Activated T-cell treated with anti-CD3 and anti-CD28 coated beads, Interleukin-2, amount 50 U/mL, for 72 hours (primary cell): ENCODE measurements around the gene CCDC175. TPM values are rescaled to one million over a fixed set of nuclear protein-coding genes. Genes with fewer than 3 reads are reported as not detected.

Experiments used
- ATAC-seq, 2 donors: fragments of 150-1000 bp; cut with Tn5 transposase; replicated peaks in 1 of 2; 2 replicates each; pipeline ENCODE4 v1.10.0; 2021; ENCODE audit warnings: moderate library complexity in 2 of 2, mild to moderate bottlenecking in 1 of 2
- DNase-seq, 2 donors: peaks; one replicate each; pipeline ENCODE4 v3.0.0; 2021 to 2022; ENCODE audit warnings: mixed read lengths in 1 of 2
- H3K27ac Mint-ChIP-seq: one replicate; pipeline ENCODE4 v1.8.0; 2022; ENCODE audit warnings: mild to moderate bottlenecking, moderate library complexity, mixed read lengths
- H3K27me3 Mint-ChIP-seq: one replicate; pipeline ENCODE4 v1.8.0; 2022; ENCODE audit warnings: low read depth, mixed read lengths
- H3K36me3 Mint-ChIP-seq, 2 donors: one replicate each; pipeline ENCODE4 v1.8.0; 2022; ENCODE audit warnings: mixed read lengths in 2 of 2, mild to moderate bottlenecking in 1 of 2; ENCODE audit not compliant: insufficient read depth in 2 of 2
- H3K4me1 Mint-ChIP-seq: one replicate; pipeline ENCODE4 v1.8.0; 2022; ENCODE audit warnings: low read depth, mixed read lengths
- H3K4me3 Mint-ChIP-seq, 2 donors: one replicate each; pipeline ENCODE4 v1.8.0; 2022; ENCODE audit warnings: mild to moderate bottlenecking in 2 of 2, mixed read lengths in 2 of 2, moderate library complexity in 2 of 2
- H3K9me3 Mint-ChIP-seq, 2 donors: one replicate each; pipeline ENCODE4 v1.8.0; 2022; ENCODE audit warnings: mixed read lengths in 2 of 2
- total RNA-seq, 2 donors: library from RNA; stranded (reverse); gene quantifications; one replicate each; pipeline ENCODE4 v1.2.3, GENCODE V29; 2022

Gene CCDC175
- total RNA-seq, 2 donors from 2014 or later, result not detected

GRCh38 chr14:59464486-59465315 is 111.9 kb downstream of the CCDC175 start:
- H3K9me3 Mint-ChIP-seq, result no peaks in the 10 kb centered on the region
- peaks cover 18% of the 10 kb centered on the region for H3K4me1 Mint-ChIP-seq
- DNase-seq (peak; percentile 61 to 69), ATAC-seq (peak; percentile 77 to 79)
- H3K27ac Mint-ChIP-seq, result no peak overlapping the region
- H3K36me3 Mint-ChIP-seq, result peaks cover 0 to 2% of the 10 kb centered on the region in 2 donors
- H3K4me3 Mint-ChIP-seq, result peak overlapping the region; percentile 90 to 93
- H3K27me3 Mint-ChIP-seq, result peaks cover 13% of the 10 kb centered on the region

GRCh38 chr14:59463787-59464485 is 112.7 kb downstream of the CCDC175 start:
- Mint-ChIP-seq H3K27me3 (peaks cover 18% of the 10 kb centered on the region), H3K4me3 (peak overlapping the region; percentile 90 to 93), H3K27ac (no peak overlapping the region), H3K36me3 (peaks cover 0 to 2% of the 10 kb centered on the region in 2 donors), H3K4me1 (peaks cover 18% of the 10 kb centered on the region), H3K9me3 (no peaks in the 10 kb centered on the region)
- peak; percentile 51 to 52 for DNase-seq
- peak; percentile 35 to 48 for ATAC-seq

GRCh38 chr14:59461891-59462290 is 114.7 kb downstream of the CCDC175 start:
- Mint-ChIP-seq H3K4me1 (peaks cover 18% of the 10 kb centered on the region), H3K4me3 (no peak overlapping the region), H3K27ac (no peak overlapping the region), H3K9me3 (no peaks in the 10 kb centered on the region), H3K36me3 (peaks cover 0 to 5% of the 10 kb centered on the region in 2 donors), H3K27me3 (peaks cover 18% of the 10 kb centered on the region)
- ATAC-seq (no peak), DNase-seq (no peak)

GRCh38 chr14:59460378-59460777 is 116.2 kb downstream of the CCDC175 start:
- no peak overlapping the region for H3K27ac Mint-ChIP-seq
- no peak overlapping the region for H3K4me3 Mint-ChIP-seq
- DNase-seq (no peak), ATAC-seq (no peak)
- peaks cover 18% of the 10 kb centered on the region for H3K27me3 Mint-ChIP-seq
- H3K36me3 Mint-ChIP-seq, result peaks cover 0 to 6% of the 10 kb centered on the region in 2 donors
- H3K4me1 Mint-ChIP-seq, result peaks cover 11% of the 10 kb centered on the region
- H3K9me3 Mint-ChIP-seq, result no peaks in the 10 kb centered on the region

GRCh38 chr14:59458486-59458885 is 118.1 kb downstream of the CCDC175 start:
- no peak overlapping the region for H3K27ac Mint-ChIP-seq
- H3K4me1 Mint-ChIP-seq, result peaks cover 2% of the 10 kb centered on the region
- DNase-seq (no peak), ATAC-seq (no peak)
- H3K36me3 Mint-ChIP-seq, result peaks cover under 1 to 4% of the 10 kb centered on the region in 2 donors
- no peak overlapping the region for H3K4me3 Mint-ChIP-seq
- no peaks in the 10 kb centered on the region for H3K9me3 Mint-ChIP-seq
- peaks cover 14% of the 10 kb centered on the region for H3K27me3 Mint-ChIP-seq

GRCh38 chr14:59455411-59455810 is 121.2 kb downstream of the CCDC175 start:
- DNase-seq, result no peak
- peaks cover 2 to 5% of the 10 kb centered on the region in 2 donors for H3K36me3 Mint-ChIP-seq
- H3K27ac Mint-ChIP-seq, result no peak overlapping the region
- H3K9me3 Mint-ChIP-seq, result no peaks in the 10 kb centered on the region
- peaks cover 7% of the 10 kb centered on the region for H3K27me3 Mint-ChIP-seq
- no peak overlapping the region for H3K4me3 Mint-ChIP-seq
- ATAC-seq, result no peak
- H3K4me1 Mint-ChIP-seq, result no peaks in the 10 kb centered on the region

Other genes starting within 250 kb of the CCDC175 start
- 1 to 10 TPM in 1 of 2 donors, under 1 TPM in 1; 0.74 to 1.1 TPM for gene GPR135, start 111.4 kb downstream of the CCDC175 start, total RNA-seq
- gene L3HYPDH, start 92.4 kb downstream of the CCDC175 start, total RNA-seq, result 10 to 100 TPM in 1 of 2 donors, 1 to 10 TPM in 1; 8.6 to 10.9 TPM
- gene JKAMP, start 92.3 kb downstream of the CCDC175 start, total RNA-seq, result 10 to 100 TPM; 18.3 to 21.0 TPM